ENCODE results near the gene CACNB2. TPM values are rescaled to one million over a fixed set of nuclear protein-coding genes. Genes with fewer than 3 reads are reported as not detected.
"Not testable (repeated sequence)": the region's sequence is repeated elsewhere in the genome, so short reads cannot be mapped to it uniquely, and the experiment has no call there.

The CACNB2 gene
- total RNA-seq, 4 donors from 2014 or later: 73.5 to 108 (median 87.2) TPM

DNA sequence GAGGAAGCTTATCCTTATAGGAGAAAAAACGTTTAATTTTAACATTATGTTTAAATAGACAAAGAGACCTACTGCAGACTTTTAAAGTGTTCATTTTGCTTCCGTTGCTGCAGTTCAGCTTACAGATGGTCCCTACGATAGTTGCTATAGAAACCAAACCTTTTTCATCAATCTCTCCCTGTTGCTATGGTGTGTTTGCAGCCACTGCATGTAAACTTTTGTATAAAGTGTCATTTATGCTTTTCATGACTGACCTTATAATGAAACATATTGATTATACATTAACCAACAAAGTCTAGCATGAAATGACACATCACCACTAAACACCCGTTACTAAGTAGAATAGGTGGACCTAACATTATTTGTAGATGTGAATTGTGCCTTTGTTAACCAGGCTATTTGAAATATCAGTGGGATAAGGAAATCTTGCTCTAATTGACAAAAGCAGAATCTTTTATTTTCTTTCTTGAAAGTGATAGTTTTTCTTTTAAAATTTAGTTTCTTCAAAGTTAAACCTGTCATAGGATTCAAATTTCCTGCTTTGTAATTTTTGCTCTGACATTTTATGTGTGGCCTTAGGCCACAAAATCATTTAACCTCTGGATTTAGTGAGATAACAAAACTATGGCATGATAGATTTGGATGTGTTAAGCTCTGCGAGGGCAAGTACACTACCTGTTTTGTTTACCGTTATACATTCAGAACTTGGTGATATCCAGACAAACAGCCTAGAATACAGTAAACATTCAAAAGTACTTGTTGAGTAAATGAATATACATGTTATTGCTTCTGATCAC, 64.0 kb downstream of the CACNB2 start:
- DNase-seq (ENCODE audit: extremely low spot score): no peak
- 34% methylated on average over 6 of the region's 6 CpGs for WGBS
- Histone ChIP-seq H3K4me1 (peaks cover 7 to 64% (median 60%) of the 10 kb centered on the region in 4 donors), H3K27ac (replicated peaks in 1 of 4) (peak overlapping the region; percentile 76 to 84 (median 80)), H3K36me3 (no peaks in the 10 kb centered on the region), H3K4me3 (peak overlapping the region in 2 of 4 donors; percentile 28 to 31), H3K9me3 (no peaks in the 10 kb centered on the region), H3K27me3 (no peaks in the 10 kb centered on the region)
- no peak for TF ChIP-seq POLR2AphosphoS5 (IDR thresholded peaks at IDR 0.05)
- no peak for TF ChIP-seq POLR2A (IDR thresholded peaks at IDR 0.05; ENCODE audit: low read depth)
- TF ChIP-seq, protein P1, sequence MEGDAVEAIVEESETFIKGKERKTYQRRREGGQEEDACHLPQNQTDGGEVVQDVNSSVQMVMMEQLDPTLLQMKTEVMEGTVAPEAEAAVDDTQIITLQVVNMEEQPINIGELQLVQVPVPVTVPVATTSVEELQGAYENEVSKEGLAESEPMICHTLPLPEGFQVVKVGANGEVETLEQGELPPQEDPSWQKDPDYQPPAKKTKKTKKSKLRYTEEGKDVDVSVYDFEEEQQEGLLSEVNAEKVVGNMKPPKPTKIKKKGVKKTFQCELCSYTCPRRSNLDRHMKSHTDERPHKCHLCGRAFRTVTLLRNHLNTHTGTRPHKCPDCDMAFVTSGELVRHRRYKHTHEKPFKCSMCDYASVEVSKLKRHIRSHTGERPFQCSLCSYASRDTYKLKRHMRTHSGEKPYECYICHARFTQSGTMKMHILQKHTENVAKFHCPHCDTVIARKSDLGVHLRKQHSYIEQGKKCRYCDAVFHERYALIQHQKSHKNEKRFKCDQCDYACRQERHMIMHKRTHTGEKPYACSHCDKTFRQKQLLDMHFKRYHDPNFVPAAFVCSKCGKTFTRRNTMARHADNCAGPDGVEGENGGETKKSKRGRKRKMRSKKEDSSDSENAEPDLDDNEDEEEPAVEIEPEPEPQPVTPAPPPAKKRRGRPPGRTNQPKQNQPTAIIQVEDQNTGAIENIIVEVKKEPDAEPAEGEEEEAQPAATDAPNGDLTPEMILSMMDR (IDR thresholded peaks at IDR 0.05): no peak
- intact Hi-C loops (cut with DNase I): loop anchor here (5.0 kb wide), 1 partner anchor 62 kb away; the partner anchor contains the start of gene CACNB2

DNA sequence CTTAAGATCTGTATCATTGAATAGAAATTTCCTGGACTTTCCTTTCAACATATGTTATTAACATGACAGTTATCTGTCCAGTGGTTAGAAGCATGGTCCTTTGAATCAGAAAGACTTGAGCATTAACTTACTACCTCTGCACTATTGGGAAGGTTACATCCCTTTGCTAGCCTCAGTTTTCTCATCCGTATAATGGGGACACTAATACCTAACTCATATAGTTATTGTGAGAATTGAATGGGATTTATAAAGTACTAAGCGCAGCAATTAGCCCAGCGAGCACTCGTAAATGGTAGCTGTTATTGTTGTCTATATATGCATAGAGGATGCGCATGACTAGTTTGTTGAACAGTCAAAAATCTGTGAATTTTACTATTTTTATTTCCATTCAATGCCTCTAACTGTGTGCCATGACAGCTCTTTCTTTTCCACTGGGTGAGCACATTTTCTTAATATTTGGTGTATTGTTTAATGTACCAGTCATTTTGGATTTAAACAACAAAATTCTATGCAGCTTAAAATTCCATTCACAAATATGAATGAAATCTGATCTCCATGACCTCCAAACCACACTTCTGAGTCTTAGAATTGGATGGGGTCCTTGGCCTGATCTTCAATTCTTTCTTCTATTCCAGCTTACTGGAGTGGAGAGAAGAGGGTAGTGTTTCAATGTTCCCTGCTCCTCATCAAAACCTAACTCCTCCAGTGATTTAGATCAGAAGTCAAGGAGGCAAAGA, 65.0 kb downstream of the CACNB2 start:
- WGBS: 96% methylated on average over 5 of the region's 5 CpGs
- no peaks in the 10 kb centered on the region for H3K36me3 ChIP-seq
- peaks cover 8 to 72% (median 69%) of the 10 kb centered on the region in 4 donors for H3K4me1 ChIP-seq
- no peaks in the 10 kb centered on the region for H3K27me3 ChIP-seq
- TF ChIP-seq, protein P1 (IDR thresholded peaks at IDR 0.05): no peak
- H3K27ac ChIP-seq (replicated peaks in 1 of 4): peak overlapping the region; percentile 76 to 84 (median 80)
- no peaks in the 10 kb centered on the region for H3K9me3 ChIP-seq
- H3K4me3 ChIP-seq: no peak overlapping the region
- intact Hi-C loops (cut with DNase I): loop anchor here (5.0 kb wide), 1 partner anchor 48 kb away; no protein-coding TSS in a partner anchor
- DNase-seq (ENCODE audit: extremely low spot score): no peak

DNA sequence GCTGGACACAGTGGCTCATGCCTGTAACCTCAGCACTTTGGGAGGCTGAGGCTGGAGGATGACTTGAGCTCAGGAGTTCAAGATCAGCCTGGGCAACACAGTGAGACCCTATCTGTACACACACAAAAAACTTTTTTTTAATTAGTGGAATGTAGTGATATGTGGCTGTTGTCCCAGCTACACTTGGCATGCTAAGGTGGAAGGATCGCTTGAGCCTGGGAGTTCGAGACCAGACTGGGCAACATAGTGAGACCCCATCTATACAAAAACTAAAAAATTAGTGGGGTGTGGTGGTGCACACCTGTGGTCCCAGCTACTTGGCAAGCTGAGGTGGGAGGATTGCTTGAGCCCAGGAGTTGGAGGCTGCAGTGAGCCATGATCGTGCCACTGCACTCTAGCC, 68.0 kb downstream of the CACNB2 start:
- intact Hi-C loops (cut with DNase I): loop anchor here (5.0 kb wide), 1 partner anchor 51 kb away; no protein-coding TSS in a partner anchor
- H3K36me3 ChIP-seq; H3K27me3 ChIP-seq; H3K4me3 ChIP-seq; H3K9me3 ChIP-seq; DNase-seq (ENCODE audit: extremely low spot score): not testable (repeated sequence)
- peaks cover 8 to 83% (median 79%) of the 10 kb centered on the region in 4 donors for H3K4me1 ChIP-seq
- H3K27ac ChIP-seq (replicated peaks in 1 of 4): peak overlapping the region in 3 of 4 donors; percentile 15 to 38 (median 16)
- WGBS: 96% methylated on average over 3 of the region's 3 CpGs

DNA sequence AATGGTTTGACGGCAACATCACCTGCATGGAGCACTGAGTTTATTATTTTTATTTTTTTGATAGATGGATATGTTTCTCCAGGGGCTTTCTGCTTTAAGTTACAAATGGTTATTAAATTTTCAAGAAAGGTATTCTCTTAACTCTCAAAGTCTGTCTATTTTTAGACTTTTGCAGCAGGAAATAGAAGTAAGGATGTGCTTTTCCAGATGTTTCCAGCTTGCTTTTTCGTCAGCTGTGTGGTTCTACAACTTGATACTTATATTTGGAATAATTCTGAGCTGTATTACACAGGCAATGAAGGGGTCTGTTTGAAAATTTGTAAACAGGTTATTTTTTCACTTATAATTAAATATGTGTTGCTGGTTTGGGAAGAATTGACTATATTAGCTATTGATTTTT, 69.0 kb downstream of the CACNB2 start:
- H3K36me3 ChIP-seq: no peaks in the 10 kb centered on the region
- H3K9me3 ChIP-seq: no peaks in the 10 kb centered on the region
- H3K4me1 ChIP-seq: peaks cover 13 to 83% (median 81%) of the 10 kb centered on the region in 4 donors
- DNase-seq (ENCODE audit: extremely low spot score): no peak
- H3K27ac ChIP-seq (replicated peaks in 1 of 4): peak overlapping the region in 1 of 4 donors; percentile 28
- WGBS: 23% methylated on average over 2 of the region's 2 CpGs
- H3K27me3 ChIP-seq: no peaks in the 10 kb centered on the region
- intact Hi-C loops (cut with DNase I): loop anchor here (5.0 kb wide), 1 partner anchor 52 kb away; no protein-coding TSS in a partner anchor
- no peak overlapping the region for H3K4me3 ChIP-seq
- TF ChIP-seq POLR2AphosphoS5 (IDR thresholded peaks at IDR 0.05) (no peak), POLR2A (IDR thresholded peaks at IDR 0.05; ENCODE audit: low read depth) (no peak), EP300 (IDR thresholded peaks at IDR 0.05) (no peak)
- TF ChIP-seq, protein P1 (IDR thresholded peaks at IDR 0.05): no peak

DNA sequence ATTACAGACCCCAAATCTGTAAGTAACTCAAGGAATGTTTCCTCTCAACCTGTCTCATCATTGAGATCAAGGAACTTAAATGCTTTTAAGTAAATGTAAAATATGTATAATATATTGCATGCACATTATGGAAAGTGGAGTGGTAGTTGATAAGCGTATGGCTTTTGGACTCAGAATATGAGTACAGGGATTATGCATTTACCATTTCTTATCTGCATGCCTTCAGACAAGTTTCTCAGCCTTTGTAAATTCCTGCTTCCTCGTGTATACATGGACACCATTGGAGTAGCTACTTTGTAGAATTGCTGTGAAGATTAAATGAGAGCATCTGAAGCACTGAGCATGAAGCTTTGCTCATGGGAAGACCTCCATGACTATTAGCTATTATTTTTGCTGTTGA, 70.5 kb downstream of the CACNB2 start:
- Histone ChIP-seq H3K27ac (replicated peaks in 1 of 4) (no peak overlapping the region), H3K9me3 (no peaks in the 10 kb centered on the region), H3K4me3 (no peak overlapping the region), H3K36me3 (no peaks in the 10 kb centered on the region), H3K4me1 (peaks cover 13 to 83% (median 80%) of the 10 kb centered on the region in 4 donors), H3K27me3 (no peaks in the 10 kb centered on the region)
- no peak for DNase-seq (ENCODE audit: extremely low spot score)
- WGBS: 82% methylated on average over 2 of the region's 2 CpGs
- intact Hi-C loops (cut with DNase I): no loop called here
- TF ChIP-seq EP300 (IDR thresholded peaks at IDR 0.05) (no peak), POLR2A (IDR thresholded peaks at IDR 0.05; ENCODE audit: low read depth) (no peak), POLR2AphosphoS5 (IDR thresholded peaks at IDR 0.05) (no peak)
- TF ChIP-seq, protein P1 (IDR thresholded peaks at IDR 0.05): no peak

Measured in esophagus muscularis mucosa (tissue), 4 donors.